ENCODE data around the gene SULT4A1.
"Not testable (repeated sequence)": the region's sequence is repeated elsewhere in the genome, so short reads cannot be mapped to it uniquely, and the experiment has no call there.

SULT4A1 gene

GRCh38 chr22:43885786-43886185, 23.5 kb upstream of the SULT4A1 start:
- DNase-seq, result no peak

DNA sequence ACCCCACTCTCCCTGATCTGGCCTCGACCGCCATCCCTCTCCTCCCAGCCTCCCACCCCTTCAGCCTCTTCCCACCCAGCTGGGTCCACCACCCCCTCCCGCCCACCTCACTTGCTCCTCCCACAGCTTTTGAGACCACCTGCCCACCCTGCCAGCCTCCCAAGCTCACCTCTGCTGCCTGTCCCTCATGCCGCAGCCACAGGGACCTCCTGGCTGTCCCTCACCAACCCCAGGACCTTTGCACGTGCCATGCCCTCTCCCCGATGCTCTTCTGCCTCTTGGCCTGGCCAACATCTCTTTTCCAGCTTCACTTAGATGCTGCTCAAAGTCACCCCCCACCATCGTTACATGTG, 23.0 kb upstream of the SULT4A1 start:
- peak; percentile 1 for DNase-seq

GRCh38 chr22:43884600-43885318, 22.4 kb upstream of the SULT4A1 start:
- peak; percentile 74 for DNase-seq

- no peak for DNase-seq
Measured at GRCh38 chr22:43883719-43884415, 21.6 kb upstream of the SULT4A1 start.

GRCh38 chr22:43883012-43883661, 20.8 kb upstream of the SULT4A1 start:
- DNase-seq, result peak; percentile 65

- no peak for DNase-seq
Measured at GRCh38 chr22:43882122-43882767, 19.9 kb upstream of the SULT4A1 start.

GRCh38 chr22:43881091-43882061, 19.1 kb upstream of the SULT4A1 start:
- peak; percentile 2 for DNase-seq

DNA sequence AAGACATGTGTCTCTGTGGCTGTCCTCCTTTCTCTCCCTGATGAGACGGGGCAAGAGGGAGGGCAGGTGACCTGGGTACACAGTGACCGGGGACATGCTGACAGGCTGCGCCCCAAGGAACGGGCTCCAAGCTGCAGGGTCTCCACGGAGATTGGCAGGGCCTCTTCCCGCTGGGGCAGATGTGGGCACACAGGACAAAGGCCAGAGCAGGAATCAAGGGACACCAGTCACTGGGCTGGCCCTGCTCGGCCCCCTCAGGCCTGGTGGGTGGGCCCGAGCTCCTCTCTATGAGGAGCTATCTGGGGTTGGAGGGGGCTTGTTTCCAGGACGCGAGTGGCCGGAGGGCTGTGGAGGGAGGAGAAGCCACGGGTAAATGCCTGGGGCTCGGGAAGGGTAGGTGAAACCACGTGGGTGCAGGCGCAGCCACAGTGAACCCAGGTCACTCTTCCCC, 18.3 kb upstream of the SULT4A1 start:
- DNase-seq, result no peak

DNA sequence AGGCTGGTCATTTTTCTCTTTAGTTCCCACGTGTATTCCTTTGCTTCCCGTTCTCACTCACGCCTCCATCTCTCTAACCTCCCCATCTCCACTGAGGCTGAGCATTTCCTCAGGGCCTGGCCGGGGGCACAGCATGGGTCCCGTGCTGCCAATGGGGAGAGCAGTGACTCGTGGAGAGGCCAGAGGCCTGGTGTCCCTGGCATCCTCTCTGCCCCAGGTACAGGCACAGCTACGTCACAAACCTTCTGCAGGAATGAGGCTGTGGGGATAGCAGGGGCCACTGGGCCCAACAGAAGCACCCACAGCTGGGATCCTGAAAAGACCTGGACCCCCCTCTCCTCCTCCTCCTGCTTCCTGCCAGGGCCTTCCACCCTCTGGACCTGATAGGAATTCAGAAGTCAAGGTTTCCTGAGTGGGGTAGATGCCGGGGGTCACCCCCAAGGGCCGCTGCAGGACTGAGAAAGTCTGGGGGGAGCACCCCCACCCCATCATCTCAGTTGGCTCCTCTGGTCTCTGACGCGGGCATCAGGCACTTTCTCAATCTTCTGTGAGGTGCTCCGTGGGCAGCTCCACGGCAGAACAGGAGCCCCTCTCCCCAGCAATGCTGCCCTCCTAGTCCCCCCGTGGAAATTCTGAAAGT, 17.7 kb upstream of the SULT4A1 start:
- DNase-seq, result no peak

- no peak for DNase-seq
Measured at GRCh38 chr22:43878831-43879550, 16.7 kb upstream of the SULT4A1 start.

DNA sequence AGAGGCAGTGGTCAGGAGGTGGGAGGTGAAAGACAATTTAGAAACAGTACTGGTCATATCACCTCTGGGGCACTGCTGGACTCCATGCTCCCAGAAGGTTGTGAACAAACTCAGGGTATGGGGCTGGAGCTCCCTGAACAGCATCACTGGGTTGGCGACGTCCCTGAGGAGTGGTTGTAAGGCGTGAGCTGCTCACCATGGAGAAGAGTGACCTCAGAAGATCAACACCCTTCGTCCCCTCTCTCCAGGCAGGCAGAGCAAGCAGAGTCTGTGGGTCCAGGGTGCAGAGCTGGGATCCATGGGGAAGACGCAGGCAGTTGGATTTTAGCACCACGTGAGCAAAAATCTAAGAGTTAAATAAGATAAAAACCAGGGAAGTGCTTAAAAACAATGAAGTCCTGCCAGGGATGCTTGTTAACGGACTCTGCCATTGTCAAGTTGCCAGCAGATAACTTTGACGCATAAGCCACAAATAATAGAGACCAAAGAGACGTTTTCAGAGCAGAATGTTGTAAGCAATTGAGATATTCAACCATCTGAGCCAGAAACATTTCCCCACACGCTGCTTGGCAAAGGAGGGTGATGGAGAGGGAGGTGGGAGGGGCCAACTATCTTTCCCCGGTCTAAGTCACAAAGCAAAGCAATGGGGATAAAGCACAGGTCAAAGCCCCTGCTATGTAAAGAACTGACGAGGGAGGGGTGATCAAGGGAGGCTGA, 15.9 kb upstream of the SULT4A1 start:
- DNase-seq, result no peak

GRCh38 chr22:43876866-43877509, 14.7 kb upstream of the SULT4A1 start:
- no peak for DNase-seq

- no peak for DNase-seq
Measured at GRCh38 chr22:43869799-43870198, 7.5 kb upstream of the SULT4A1 start.

DNA sequence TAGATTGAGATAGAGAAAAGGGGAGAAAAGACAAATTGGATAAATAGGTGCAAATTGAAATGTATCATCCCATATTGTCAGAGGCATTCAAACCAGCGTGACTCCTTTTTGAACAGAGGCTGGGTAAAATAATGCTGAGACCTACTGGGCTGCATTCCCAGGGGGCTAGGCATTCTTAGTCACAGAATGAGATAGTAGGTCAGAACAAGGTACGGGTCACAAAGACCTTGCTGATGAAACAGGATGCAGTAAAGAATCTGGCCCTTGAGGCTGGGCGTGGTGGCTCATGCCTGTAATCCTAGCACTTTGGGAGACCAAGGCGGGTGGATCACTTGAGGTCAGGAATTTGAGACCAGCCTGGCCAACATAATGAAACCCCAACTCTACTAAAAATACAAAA, 6.7 kb upstream of the SULT4A1 start:
- not testable (repeated sequence) for DNase-seq

DNA sequence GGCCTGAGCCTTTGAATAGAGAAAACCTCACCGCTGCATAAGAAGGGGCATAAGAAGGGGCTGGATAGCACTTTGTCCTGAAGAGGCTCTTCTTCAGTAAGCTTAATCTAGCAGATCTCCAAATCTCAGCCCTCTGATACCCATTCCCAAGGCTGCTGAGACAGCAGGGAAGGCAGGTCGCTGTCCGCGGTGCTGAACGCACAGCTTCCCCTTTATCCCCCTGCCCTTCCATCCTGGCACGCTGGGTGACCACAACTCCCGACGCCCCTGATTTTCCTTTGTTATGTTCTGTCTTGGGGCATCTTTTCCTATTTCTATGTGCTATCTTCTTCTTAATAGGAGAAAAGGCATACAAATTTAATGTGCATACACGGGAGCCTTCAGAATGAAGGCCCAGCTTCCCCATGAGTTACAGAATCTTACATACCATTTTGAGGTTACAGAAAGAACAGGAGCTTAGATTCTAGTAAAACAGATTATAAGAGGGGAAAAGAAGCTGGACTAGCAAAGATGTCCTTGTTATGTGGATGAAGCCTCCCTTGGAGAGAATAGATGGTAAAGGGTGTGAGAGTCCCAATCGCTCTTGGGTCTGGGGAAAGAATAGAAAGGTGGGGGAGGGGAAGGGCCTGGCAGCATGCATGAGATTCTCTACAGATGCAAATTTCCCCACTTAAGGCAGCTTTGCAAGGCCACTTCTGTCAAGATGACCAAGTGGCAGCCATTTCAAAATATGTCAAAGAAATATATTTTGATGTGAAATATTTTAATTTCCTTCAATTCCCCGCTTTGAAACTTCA, 5.7 kb upstream of the SULT4A1 start:
- DNase-seq, result no peak

GRCh38 chr22:43862882-43863202, 529 bp upstream of the SULT4A1 start:
- no peak for DNase-seq

DNA sequence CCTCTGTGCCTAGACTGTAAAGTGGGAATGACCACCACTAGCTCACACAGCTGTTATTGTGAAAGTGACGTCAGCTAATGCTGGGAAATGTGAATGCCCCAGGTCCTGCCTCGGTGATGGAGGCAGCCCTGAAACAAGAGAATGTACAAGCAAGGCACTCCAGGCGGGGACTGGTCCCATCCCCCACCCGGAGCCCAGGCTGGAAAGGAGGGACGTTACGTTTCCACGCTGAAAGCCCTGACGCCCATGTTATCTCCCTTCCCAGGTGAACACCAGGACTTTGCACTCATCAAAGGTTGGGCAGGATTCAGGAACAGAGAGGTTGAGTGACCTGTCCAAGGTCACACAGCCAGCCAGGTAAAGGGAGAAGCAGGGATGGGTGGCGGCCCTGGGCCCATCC, 784 bp downstream of the SULT4A1 start:
- no peak for DNase-seq

GRCh38 chr22:43860831-43861230, 1.5 kb downstream of the SULT4A1 start:
- DNase-seq, result no peak

DNA sequence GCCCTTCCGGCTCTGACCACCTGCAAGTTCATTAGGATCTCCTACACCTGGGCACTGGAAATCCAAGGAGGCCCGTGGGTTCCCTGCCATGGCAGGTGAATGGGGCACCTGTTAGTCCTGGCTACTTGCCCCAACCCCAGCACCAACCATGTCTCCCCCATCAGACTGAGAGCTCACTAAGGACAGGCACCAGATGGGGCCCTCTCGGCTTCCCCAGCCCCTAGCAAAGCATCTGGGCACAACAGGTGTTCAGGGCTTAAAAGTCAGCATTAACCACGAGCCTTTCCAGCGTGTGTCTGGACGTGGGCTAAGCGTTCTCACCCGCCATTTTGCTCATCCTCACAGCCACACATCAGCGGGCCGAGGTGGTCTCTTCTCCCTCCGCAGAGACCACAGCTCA, 2.2 kb downstream of the SULT4A1 start:
- no peak for DNase-seq

Data from 8988T (cell line).